GM23248 (cell line): ENCODE data around the gene NOTCH1. TPM values are rescaled to one million over a fixed set of nuclear protein-coding genes. Genes with fewer than 3 reads are reported as not detected.

Experiments
- DNase-seq: peaks from one replicate; pipeline ENCODE4 v3.0.0-alpha.2; 2015
- H2AFZ ChIP-seq: fragments of 200-600 bp; sonication (generic); 2 replicates; pipeline ENCODE4 v1.6.1; 2016; ENCODE audit warnings: antibody characterized with exemption
- H3F3A ChIP-seq: fragments of 200-600 bp; sonication (generic); 2 replicates; pipeline ENCODE4 v1.6.1; 2016; ENCODE audit warnings: mild to moderate bottlenecking, antibody characterized with exemption, mixed run types; ENCODE audit not compliant: insufficient read depth
- H3K27ac ChIP-seq: fragments of 200-600 bp; sonication (generic); 2 replicates; pipeline ENCODE4 v1.5.1; 2016; ENCODE audit warnings: mild to moderate bottlenecking
- H3K27me3 ChIP-seq: fragments of 200-600 bp; sonication (generic); replicated peaks from 2 replicates; pipeline ENCODE4 v1.6.1; 2016; ENCODE audit warnings: mild to moderate bottlenecking; ENCODE audit not compliant: insufficient read depth
- H3K36me3 ChIP-seq: fragments of 200-600 bp; sonication (generic); 2 replicates; pipeline ENCODE4 v1.6.1; 2016; ENCODE audit warnings: low read depth, mild to moderate bottlenecking
- H3K4me1 ChIP-seq: fragments of 200-600 bp; sonication (generic); 2 replicates; pipeline ENCODE4 v1.6.1; 2016; ENCODE audit warnings: mild to moderate bottlenecking; ENCODE audit not compliant: insufficient read depth
- H3K4me2 ChIP-seq: fragments of 200-600 bp; sonication (generic); one replicate; pipeline ENCODE4 v1.6.1; 2016; ENCODE audit warnings: mild to moderate bottlenecking; ENCODE audit not compliant: unreplicated experiment
- H3K4me3 ChIP-seq: fragments of 200-600 bp; sonication (generic); 2 replicates; pipeline ENCODE4 v1.5.1; 2016; ENCODE audit warnings: mild to moderate bottlenecking
- H3K79me2 ChIP-seq: fragments of 200-600 bp; sonication (generic); 2 replicates; pipeline ENCODE4 v1.6.1; 2016; ENCODE audit warnings: mild to moderate bottlenecking; ENCODE audit not compliant: insufficient read depth
- H3K9ac ChIP-seq: fragments of 200-600 bp; sonication (generic); 2 replicates; pipeline ENCODE4 v1.6.1; 2016; ENCODE audit warnings: mild to moderate bottlenecking
- H3K9me2 ChIP-seq: fragments of 200-600 bp; sonication (generic); 2 replicates; pipeline ENCODE4 v1.6.1; 2016; ENCODE audit warnings: mixed run types, mild to moderate bottlenecking, moderate library complexity; ENCODE audit not compliant: insufficient read depth
- H3K9me3 ChIP-seq: fragments of 200-600 bp; sonication (generic); one replicate; pipeline ENCODE4 v1.6.1; 2017; ENCODE audit warnings: low read depth
- H4K20me1 ChIP-seq: fragments of 200-600 bp; sonication (generic); 2 replicates; pipeline ENCODE4 v1.6.0; 2016; ENCODE audit not compliant: insufficient read depth
- EZH2 ChIP-seq: fragments of 200-600 bp; sonication (generic); IDR thresholded peaks from 2 replicates; pipeline ENCODE4 v1.6.1; 2018; ENCODE audit warnings: antibody characterized with exemption, mild to moderate bottlenecking; ENCODE audit not compliant: insufficient read depth, poor library complexity, severe bottlenecking
- EZH2phosphoT487 ChIP-seq: fragments of 200-600 bp; sonication (generic); IDR thresholded peaks from 2 replicates; pipeline ENCODE4 v1.6.1; 2018; ENCODE audit warnings: antibody characterized with exemption, moderate library complexity, mild to moderate bottlenecking, low read depth; ENCODE audit not compliant: insufficient read depth
- WGBS, 2 experiments: methylation state at CpG; one replicate each; pipeline ENCODE4 v1.1.6; 2015 to 2017; ENCODE audit warnings: low lambda C conversion rate in 2 of 2, low coverage in 1 of 2; ENCODE audit errors: missing lambda C conversion rate in 2 of 2; 5-methylcytosine and 5-hydroxymethylcytosine counted together
- in situ Hi-C: fragments of 300-500 bp; cut with MboI; formaldehyde crosslinking; loops from 2 replicates; pipeline ENCODE4 v1.15.0; 2020
- polyA plus RNA-seq: library from polyadenylated mRNA; unstranded; fragments of >200 nt; fragmentation: Nextera tagmentation; extraction: Ambion mirVana; gene quantifications from 2 replicates; pipeline ENCODE4 v1.2.1, GENCODE V29; 2016
- total RNA-seq: library from RNA; depleted of rRNA; stranded (reverse); fragments of >200 nt; shearing (Covaris generic); gene quantifications from 2 replicates; pipeline ENCODE4 v1.2.3, GENCODE V29; 2014

NOTCH1 gene
- total and polyA plus RNA-seq, 2 experiments from 2014 or later = 1.5 to 5.7 TPM

GRCh38 chr9:136517950-136518349, 27.9 kb downstream of the NOTCH1 start:
- H3K4me1 ChIP-seq = no peaks in the 10 kb centered on the region
- DNase-seq = no peak
- H3K9ac ChIP-seq = no peak overlapping the region
- no peaks in the 10 kb centered on the region for H3K9me2 ChIP-seq
- no peak overlapping the region for H3K4me3 ChIP-seq
- no peak for TF ChIP-seq EZH2
- H3F3A ChIP-seq = no peaks in the 10 kb centered on the region
- H3K36me3 ChIP-seq = no peaks in the 10 kb centered on the region
- H2AFZ ChIP-seq = no peak overlapping the region
- H3K4me2 ChIP-seq = no peak overlapping the region
- no peaks in the 10 kb centered on the region for H3K9me3 ChIP-seq
- in situ Hi-C loops = no loop called here
- no peaks in the 10 kb centered on the region for H3K27me3 ChIP-seq
- 91 to 93% methylated on average over 15 to 16 of the region's 17 CpGs for WGBS, 2 experiments
- no peaks in the 10 kb centered on the region for H3K79me2 ChIP-seq
- H4K20me1 ChIP-seq = no peaks in the 10 kb centered on the region
- no peak overlapping the region for H3K27ac ChIP-seq

GRCh38 chr9:136517012-136517743, 28.7 kb downstream of the NOTCH1 start:
- H3K9me3 ChIP-seq = no peaks in the 10 kb centered on the region
- H3K4me1 ChIP-seq = no peaks in the 10 kb centered on the region
- no peaks in the 10 kb centered on the region for H4K20me1 ChIP-seq
- no peak overlapping the region for H3K4me2 ChIP-seq
- TF ChIP-seq EZH2 (no peak), EZH2phosphoT487 (no peak)
- no peak overlapping the region for H3K9ac ChIP-seq
- no peaks in the 10 kb centered on the region for H3K36me3 ChIP-seq
- H3K9me2 ChIP-seq = no peaks in the 10 kb centered on the region
- H3K79me2 ChIP-seq = no peaks in the 10 kb centered on the region
- no peak overlapping the region for H3K27ac ChIP-seq
- H3F3A ChIP-seq = no peaks in the 10 kb centered on the region
- no peak overlapping the region for H3K4me3 ChIP-seq
- WGBS, 2 experiments = 92 to 93% methylated on average over 23 to 35 of the region's 37 CpGs
- H3K27me3 ChIP-seq = no peaks in the 10 kb centered on the region
- DNase-seq = no peak
- no peak overlapping the region for H2AFZ ChIP-seq
- in situ Hi-C loops = no loop called here

GRCh38 chr9:136516191-136516654, 29.6 kb downstream of the NOTCH1 start:
- Histone ChIP-seq H3K4me1 (no peaks in the 10 kb centered on the region), H3K27ac (no peak overlapping the region), H3K9me3 (no peaks in the 10 kb centered on the region), H3K4me3 (no peak overlapping the region), H3K79me2 (no peaks in the 10 kb centered on the region), H2AFZ (no peak overlapping the region), H3K9me2 (no peaks in the 10 kb centered on the region), H3K4me2 (no peak overlapping the region), H3K36me3 (no peaks in the 10 kb centered on the region), H4K20me1 (no peaks in the 10 kb centered on the region), H3K9ac (no peak overlapping the region), H3K27me3 (no peaks in the 10 kb centered on the region), H3F3A (no peaks in the 10 kb centered on the region)
- in situ Hi-C loops = no loop called here
- WGBS, 2 experiments = 77 to 78% methylated on average over 14 to 19 of the region's 19 CpGs
- TF ChIP-seq EZH2phosphoT487 = no peak
- TF ChIP-seq EZH2 = no peak
- DNase-seq = no peak

GRCh38 chr9:136515276-136515675, 30.6 kb downstream of the NOTCH1 start:
- H3K9me3 ChIP-seq = no peaks in the 10 kb centered on the region
- no peaks in the 10 kb centered on the region for H3K27me3 ChIP-seq
- TF ChIP-seq EZH2phosphoT487 = no peak
- no peak for TF ChIP-seq EZH2
- H3K36me3 ChIP-seq = no peaks in the 10 kb centered on the region
- no peak overlapping the region for H3K4me3 ChIP-seq
- H3K9me2 ChIP-seq = no peaks in the 10 kb centered on the region
- H3K4me2 ChIP-seq = no peak overlapping the region
- DNase-seq = no peak
- in situ Hi-C loops = no loop called here
- WGBS, 2 experiments = 95 to 96% methylated on average over 20 to 28 of the region's 28 CpGs
- no peaks in the 10 kb centered on the region for H3K4me1 ChIP-seq
- no peak overlapping the region for H3K27ac ChIP-seq
- no peak overlapping the region for H2AFZ ChIP-seq
- H4K20me1 ChIP-seq = no peaks in the 10 kb centered on the region
- H3K79me2 ChIP-seq = no peaks in the 10 kb centered on the region
- no peak overlapping the region for H3K9ac ChIP-seq
- no peaks in the 10 kb centered on the region for H3F3A ChIP-seq
